ENCODE measurements around the gene PDCD1.

Gene PDCD1

DNA sequence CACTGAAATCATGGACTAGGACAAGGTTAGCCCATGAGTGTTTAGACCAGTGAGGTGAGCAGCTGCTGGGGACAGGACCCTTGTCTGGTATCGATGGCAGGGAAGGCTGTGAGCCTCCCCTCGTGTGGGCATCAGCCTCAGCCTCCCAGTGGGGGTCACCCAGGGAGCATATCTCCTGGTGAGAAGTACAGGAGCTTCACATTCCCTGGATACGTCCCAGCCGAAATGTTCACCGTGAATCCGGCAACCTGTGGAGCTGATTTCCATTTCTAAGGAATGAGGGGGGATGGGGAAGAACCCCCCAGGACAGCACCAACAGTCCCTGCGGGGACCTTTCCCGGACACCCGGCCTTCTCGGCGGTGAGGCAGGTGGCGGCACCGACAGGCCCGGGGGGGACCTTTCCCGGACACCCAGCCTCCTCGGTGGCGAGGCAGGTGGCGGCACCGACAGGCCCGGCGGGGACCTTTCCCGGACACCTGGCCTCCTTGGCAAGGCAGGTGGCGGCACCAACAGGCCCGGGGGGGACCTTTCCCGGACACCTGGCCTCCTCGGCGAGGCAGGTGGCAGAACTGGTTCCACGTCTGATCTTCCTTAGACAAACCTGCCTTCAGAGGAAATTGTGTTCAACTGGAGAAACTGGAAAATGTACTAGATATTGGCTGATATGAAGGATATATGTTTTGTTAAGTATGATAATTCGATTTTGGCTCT lies 32.0 kb upstream of the PDCD1 start (continued):
- TF ChIP-seq, protein P1, sequence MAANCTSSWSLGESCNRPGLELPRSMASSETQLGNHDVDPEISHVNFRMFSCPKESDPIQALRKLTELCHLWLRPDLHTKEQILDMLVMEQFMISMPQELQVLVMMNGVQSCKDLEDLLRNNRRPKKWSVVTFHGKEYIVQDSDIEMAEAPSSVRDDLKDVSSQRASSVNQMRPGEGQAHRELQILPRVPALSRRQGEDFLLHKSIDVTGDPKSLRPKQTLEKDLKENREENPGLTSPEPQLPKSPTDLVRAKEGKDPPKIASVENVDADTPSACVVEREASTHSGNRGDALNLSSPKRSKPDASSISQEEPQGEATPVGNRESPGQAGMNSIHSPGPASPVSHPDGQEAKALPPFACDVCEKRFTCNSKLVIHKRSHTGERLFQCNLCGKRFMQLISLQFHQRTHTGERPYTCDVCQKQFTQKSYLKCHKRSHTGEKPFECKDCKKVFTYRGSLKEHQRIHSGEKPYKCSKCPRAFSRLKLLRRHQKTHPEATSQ (tag by site-specific recombination; IDR thresholded peaks at IDR 0.05), result no peak
- TF ChIP-seq HIC1 (tag by site-specific recombination; IDR thresholded peaks at IDR 0.05) (no peak), ZNF585B (tag by site-specific recombination; IDR thresholded peaks at IDR 0.05) (no peak), HOXC10 (CRISPR knock-in tag; IDR thresholded peaks at IDR 0.05) (no peak), ZNF157 (tag by site-specific recombination; IDR thresholded peaks at IDR 0.05) (no peak), ZNF529 (tag by site-specific recombination; IDR thresholded peaks at IDR 0.05; ENCODE audit: insufficient replicate concordance) (no peak), ZNF223 (tag by site-specific recombination; IDR thresholded peaks at IDR 0.05) (no peak)
- TF ChIP-seq, protein P2, sequence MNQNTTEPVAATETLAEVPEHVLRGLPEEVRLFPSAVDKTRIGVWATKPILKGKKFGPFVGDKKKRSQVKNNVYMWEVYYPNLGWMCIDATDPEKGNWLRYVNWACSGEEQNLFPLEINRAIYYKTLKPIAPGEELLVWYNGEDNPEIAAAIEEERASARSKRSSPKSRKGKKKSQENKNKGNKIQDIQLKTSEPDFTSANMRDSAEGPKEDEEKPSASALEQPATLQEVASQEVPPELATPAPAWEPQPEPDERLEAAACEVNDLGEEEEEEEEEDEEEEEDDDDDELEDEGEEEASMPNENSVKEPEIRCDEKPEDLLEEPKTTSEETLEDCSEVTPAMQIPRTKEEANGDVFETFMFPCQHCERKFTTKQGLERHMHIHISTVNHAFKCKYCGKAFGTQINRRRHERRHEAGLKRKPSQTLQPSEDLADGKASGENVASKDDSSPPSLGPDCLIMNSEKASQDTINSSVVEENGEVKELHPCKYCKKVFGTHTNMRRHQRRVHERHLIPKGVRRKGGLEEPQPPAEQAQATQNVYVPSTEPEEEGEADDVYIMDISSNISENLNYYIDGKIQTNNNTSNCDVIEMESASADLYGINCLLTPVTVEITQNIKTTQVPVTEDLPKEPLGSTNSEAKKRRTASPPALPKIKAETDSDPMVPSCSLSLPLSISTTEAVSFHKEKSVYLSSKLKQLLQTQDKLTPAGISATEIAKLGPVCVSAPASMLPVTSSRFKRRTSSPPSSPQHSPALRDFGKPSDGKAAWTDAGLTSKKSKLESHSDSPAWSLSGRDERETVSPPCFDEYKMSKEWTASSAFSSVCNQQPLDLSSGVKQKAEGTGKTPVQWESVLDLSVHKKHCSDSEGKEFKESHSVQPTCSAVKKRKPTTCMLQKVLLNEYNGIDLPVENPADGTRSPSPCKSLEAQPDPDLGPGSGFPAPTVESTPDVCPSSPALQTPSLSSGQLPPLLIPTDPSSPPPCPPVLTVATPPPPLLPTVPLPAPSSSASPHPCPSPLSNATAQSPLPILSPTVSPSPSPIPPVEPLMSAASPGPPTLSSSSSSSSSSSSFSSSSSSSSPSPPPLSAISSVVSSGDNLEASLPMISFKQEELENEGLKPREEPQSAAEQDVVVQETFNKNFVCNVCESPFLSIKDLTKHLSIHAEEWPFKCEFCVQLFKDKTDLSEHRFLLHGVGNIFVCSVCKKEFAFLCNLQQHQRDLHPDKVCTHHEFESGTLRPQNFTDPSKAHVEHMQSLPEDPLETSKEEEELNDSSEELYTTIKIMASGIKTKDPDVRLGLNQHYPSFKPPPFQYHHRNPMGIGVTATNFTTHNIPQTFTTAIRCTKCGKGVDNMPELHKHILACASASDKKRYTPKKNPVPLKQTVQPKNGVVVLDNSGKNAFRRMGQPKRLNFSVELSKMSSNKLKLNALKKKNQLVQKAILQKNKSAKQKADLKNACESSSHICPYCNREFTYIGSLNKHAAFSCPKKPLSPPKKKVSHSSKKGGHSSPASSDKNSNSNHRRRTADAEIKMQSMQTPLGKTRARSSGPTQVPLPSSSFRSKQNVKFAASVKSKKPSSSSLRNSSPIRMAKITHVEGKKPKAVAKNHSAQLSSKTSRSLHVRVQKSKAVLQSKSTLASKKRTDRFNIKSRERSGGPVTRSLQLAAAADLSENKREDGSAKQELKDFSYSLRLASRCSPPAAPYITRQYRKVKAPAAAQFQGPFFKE (tag by site-specific recombination; IDR thresholded peaks at IDR 0.05; ENCODE audit: borderline replicate concordance), result no peak

GRCh38 chr2:241888641-241889040 lies 29.9 kb upstream of the PDCD1 start:
- POLR2A ChIA-PET, result no interaction called here
- peaks cover 5% of the 10 kb centered on the region; the same call in 1 of the 2 replicates for H3K4me1 ChIP-seq (ENCODE audit: control insufficient read depth, insufficient read depth, low read length)
- no peaks in the 10 kb centered on the region for H3K36me3 ChIP-seq (ENCODE audit: control insufficient read depth in 2 of 2, insufficient read depth in 1 of 2, low read length in 2 of 2)
- H3K27ac ChIP-seq (ENCODE audit: extremely low read depth, low read depth, low read length), result no peak overlapping the region
- H3K9me3 ChIP-seq (ENCODE audit: control insufficient read depth, insufficient read depth, low read depth, low read length), result no peaks in the 10 kb centered on the region
- CTCF ChIA-PET, result no interaction called here
- H3K4me3 ChIP-seq (ENCODE audit: low read depth, low read length), result no peak overlapping the region
- TF ChIP-seq ZNF280D (tag by site-specific recombination; IDR thresholded peaks at IDR 0.05), result no peak
- no peak for TF ChIP-seq ZNF121 (tag by site-specific recombination; IDR thresholded peaks at IDR 0.05)
- TF ChIP-seq ZNF677 (tag by site-specific recombination; IDR thresholded peaks at IDR 0.05), result no peak
- TF ChIP-seq, protein P3, sequence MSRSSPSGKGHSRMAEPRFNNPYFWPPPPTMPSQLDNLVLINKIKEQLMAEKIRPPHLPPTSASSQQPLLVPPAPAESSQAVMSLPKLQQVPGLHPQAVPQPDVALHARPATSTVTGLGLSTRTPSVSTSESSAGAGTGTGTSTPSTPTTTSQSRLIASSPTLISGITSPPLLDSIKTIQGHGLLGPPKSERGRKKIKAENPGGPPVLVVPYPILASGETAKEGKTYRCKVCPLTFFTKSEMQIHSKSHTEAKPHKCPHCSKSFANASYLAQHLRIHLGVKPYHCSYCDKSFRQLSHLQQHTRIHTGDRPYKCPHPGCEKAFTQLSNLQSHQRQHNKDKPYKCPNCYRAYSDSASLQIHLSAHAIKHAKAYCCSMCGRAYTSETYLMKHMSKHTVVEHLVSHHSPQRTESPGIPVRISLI (tag by site-specific recombination; IDR thresholded peaks at IDR 0.05), result no peak
- TF ChIP-seq ZNF354C (tag by site-specific recombination; IDR thresholded peaks at IDR 0.05; ENCODE audit: borderline replicate concordance, low read depth), result no peak
- no peak for TF ChIP-seq ZFHX2 (tag by site-specific recombination; conservative IDR thresholded peaks at IDR 0.05)
- TF ChIP-seq GLIS2 (tag by site-specific recombination; IDR thresholded peaks at IDR 0.05), result no peak
- TF ChIP-seq ZNF830 (tag by site-specific recombination; IDR thresholded peaks at IDR 0.05; ENCODE audit: low read depth), result no peak
- TF ChIP-seq KLF1 (tag by site-specific recombination; IDR thresholded peaks at IDR 0.05), result no peak
- no peak for TF ChIP-seq ZNF558 (tag by site-specific recombination; IDR thresholded peaks at IDR 0.05)
- TF ChIP-seq SP7 (tag by site-specific recombination; IDR thresholded peaks at IDR 0.05), result no peak
- TF ChIP-seq, protein P4, sequence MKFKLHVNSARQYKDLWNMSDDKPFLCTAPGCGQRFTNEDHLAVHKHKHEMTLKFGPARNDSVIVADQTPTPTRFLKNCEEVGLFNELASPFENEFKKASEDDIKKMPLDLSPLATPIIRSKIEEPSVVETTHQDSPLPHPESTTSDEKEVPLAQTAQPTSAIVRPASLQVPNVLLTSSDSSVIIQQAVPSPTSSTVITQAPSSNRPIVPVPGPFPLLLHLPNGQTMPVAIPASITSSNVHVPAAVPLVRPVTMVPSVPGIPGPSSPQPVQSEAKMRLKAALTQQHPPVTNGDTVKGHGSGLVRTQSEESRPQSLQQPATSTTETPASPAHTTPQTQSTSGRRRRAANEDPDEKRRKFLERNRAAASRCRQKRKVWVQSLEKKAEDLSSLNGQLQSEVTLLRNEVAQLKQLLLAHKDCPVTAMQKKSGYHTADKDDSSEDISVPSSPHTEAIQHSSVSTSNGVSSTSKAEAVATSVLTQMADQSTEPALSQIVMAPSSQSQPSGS (tag by site-specific recombination; IDR thresholded peaks at IDR 0.05; ENCODE audit: low read depth), result no peak
- no peak for TF ChIP-seq ZNF654 (tag by site-specific recombination; IDR thresholded peaks at IDR 0.05; ENCODE audit: low read depth)

Measured in HEK293 (cell line).